M059J (cell line): Measurements from ENCODE around the gene RTL5. TPM values are rescaled to one million over a fixed set of nuclear protein-coding genes. Genes with fewer than 3 reads are reported as not detected.
"Not testable (repeated sequence)": the region's sequence is repeated elsewhere in the genome, so short reads cannot be mapped to it uniquely, and the experiment has no call there.

ENCODE experiments used
- DNase-seq: peaks from one replicate; pipeline ENCODE4 v3.0.0-alpha.2; 2012; ENCODE audit warnings: low read depth
- total RNA-seq: library from RNA; depleted of rRNA; stranded (reverse); fragments of >200 nt; shearing (Covaris generic); gene quantifications from 2 replicates; pipeline ENCODE4 v1.2.3, GENCODE V29; 2014; rRNA removed

Gene RTL5
- total RNA-seq: 0.12 and 0.39 TPM in 2 replicates

- peak; percentile 82 for DNase-seq
Measured at GRCh38 chrX:72131317-72132294, at the start of gene RTL5. TSS of gene RTL5 (minus strand) at chrX:72131915.

GRCh38 chrX:72180539-72180938 lies 48.8 kb upstream of the RTL5 start:
- no peak for DNase-seq

GRCh38 chrX:72176981-72177380 lies 45.3 kb upstream of the RTL5 start:
- DNase-seq: no peak

- not testable (repeated sequence) for DNase-seq
Measured at GRCh38 chrX:72176289-72176688, 44.6 kb upstream of the RTL5 start.

- DNase-seq: peak; percentile 79
Measured at GRCh38 chrX:72169008-72169728, 37.5 kb upstream of the RTL5 start.

GRCh38 chrX:72165551-72165950 lies 33.8 kb upstream of the RTL5 start:
- DNase-seq: no peak

GRCh38 chrX:72159769-72160168 lies 28.1 kb upstream of the RTL5 start:
- no peak for DNase-seq

GRCh38 chrX:72158773-72159172 lies 27.1 kb upstream of the RTL5 start:
- no peak for DNase-seq

GRCh38 chrX:72146527-72146926 lies 14.8 kb upstream of the RTL5 start:
- no peak for DNase-seq

GRCh38 chrX:72145181-72145580 lies 13.5 kb upstream of the RTL5 start:
- no peak for DNase-seq

GRCh38 chrX:72143609-72143907 lies 11.8 kb upstream of the RTL5 start:
- no peak for DNase-seq

GRCh38 chrX:72142794-72143608 lies 11.3 kb upstream of the RTL5 start:
- no peak for DNase-seq

GRCh38 chrX:72142094-72142793 lies 10.5 kb upstream of the RTL5 start:
- no peak for DNase-seq

GRCh38 chrX:72141372-72142004 lies 9.8 kb upstream of the RTL5 start:
- DNase-seq: no peak

- DNase-seq: no peak
Measured at GRCh38 chrX:72139538-72139937, 7.8 kb upstream of the RTL5 start.

- DNase-seq: no peak
Measured at GRCh38 chrX:72137846-72138495, 6.3 kb upstream of the RTL5 start.

- DNase-seq: no peak
Measured at GRCh38 chrX:72133851-72134546, 2.3 kb upstream of the RTL5 start.

GRCh38 chrX:72132456-72132855 lies 741 bp upstream of the RTL5 start:
- no peak for DNase-seq

GRCh38 chrX:72130762-72131250 lies 909 bp downstream of the RTL5 start:
- no peak for DNase-seq
